ENCODE measurements around the gene TMEM41A.
A peak's percentile ranks its signal among the peaks of the same experiment; 100 is the strongest.

The TMEM41A gene

DNA sequence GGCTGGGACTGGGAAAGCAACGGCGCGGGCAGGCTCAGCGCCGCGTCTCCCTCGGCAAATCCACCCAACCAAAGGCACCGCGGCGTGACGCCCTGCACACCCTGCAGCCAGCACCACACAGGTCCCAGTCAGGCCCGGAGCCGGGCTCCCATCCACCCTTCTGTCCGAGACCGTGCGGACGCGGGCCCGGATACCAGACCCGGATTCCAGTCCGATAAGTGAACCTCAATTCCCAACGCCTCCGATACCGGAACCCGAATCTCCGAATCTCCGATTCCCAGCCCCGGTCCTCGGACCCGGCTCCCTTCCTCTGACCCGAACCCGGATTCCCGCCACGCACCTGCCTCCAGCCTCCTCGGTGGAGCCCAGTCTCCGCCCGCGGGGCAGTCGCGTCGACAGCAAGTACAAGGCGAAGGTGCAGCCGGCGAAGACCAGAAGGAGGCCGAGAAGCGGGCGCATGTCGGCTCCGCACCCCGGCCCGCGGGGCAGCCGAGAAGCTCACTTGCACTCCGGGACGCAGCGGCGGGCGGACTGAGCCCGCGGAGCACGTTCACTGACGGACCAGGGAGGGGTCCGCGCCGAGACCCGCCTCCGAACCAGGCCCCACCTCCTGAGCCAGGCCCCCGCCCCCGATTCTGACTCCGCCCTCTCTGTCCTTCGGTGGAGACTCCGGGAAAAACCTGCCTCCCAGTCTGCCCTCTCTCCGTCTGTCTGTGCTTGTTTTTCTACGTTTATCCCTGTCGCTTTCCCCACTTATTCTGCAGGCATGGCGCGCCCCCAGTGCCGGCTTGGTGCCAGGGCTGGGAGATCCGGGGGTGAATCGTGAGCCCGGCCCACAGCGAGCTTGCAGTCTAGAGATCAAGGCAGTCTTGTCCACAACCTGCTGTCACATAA, at the start of gene TMEM41A:
TSS of gene TMEM41A (minus strand) at position 533 of the 894 bp plus-strand sequence. CDS start at position 459, 74 bp downstream.
- peak; percentile 95 for DNase-seq

DNA sequence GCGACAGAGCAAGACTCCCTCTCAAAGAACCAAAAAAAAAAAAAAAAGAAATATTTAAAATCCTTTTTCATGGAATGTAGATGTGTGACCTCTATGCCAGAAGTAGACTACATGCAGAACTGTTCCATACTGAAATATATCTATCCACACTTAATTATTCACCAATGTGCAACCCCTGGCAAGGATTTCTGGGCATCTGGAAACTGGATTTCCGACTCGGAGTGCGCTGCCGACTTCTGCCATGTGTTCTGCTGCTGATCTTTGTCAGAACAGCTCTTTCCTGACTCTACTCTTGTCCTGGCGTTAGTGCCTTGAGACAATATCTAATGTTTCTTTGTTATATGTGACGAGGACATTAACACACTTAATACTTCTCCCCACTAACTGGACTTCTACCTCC, 41.9 kb upstream of the TMEM41A start:
- no peak for DNase-seq

DNA sequence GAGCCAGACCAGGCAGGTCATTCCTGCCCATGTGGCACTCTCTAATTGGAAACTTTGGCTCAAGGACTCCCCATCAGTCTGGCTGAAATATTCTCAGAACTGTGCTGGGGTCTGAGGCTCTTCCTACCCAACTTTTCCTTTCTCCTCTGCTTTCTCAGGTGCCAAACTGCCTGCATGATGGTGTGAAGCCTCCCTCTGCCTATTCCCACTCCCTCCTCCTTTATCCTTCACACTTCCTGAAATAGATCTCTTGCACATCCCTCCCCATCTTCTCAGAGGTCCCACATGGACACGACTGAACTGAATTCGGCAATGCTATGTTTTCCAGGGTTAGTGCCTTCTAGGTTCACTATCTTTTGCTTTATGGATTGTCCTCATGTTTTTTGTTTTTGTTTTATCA, 41.1 kb upstream of the TMEM41A start:
- DNase-seq: no peak

DNA sequence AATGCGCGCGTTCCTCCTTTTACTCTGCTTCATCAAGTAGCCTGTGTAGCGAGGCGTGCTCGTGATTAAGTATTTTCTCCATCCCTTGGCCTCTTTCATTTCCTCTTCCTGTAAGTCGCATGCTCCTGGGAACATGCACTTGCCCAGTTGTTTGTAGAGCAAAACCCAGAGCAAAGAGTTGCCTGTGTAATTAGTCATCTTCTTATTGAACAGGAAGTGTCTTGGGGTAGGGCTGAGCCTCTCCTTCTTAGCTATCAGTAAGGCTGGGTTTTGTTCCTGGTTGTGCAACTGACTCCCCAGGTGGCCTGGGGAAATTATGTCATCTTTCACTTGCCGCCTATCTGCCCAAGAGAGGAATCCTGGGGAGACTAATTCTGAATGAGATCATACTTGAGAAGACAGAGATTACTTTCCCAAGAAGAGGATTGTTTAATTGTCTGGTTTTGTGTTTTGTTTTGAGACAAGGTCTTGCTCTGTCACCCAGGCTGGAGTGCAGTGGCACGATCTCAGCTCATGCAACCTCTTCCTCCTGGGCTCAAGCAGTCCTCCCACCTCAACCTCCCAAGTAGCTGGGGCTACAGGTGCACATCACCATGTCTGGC, 38.6 kb upstream of the TMEM41A start:
- peak; percentile 66 for DNase-seq

DNA sequence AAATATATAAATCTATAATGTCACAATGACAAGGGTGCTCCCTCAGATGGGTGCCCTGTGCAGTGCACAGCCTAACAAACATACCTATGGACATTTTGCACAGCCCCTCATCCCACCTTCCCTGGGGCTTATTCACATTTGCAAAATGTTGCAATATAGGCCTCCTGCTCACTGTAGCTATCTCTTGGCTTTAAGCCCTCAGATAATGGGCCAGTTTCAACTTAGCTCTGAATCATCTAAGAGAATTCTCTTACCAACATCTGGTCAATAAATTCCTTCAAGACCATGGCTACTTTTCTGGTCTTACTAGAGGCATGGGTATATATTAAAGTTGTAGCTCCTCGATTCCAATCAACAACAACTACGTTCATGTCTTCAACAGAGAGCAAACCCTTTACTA, 35.7 kb upstream of the TMEM41A start:
- no peak for DNase-seq

DNA sequence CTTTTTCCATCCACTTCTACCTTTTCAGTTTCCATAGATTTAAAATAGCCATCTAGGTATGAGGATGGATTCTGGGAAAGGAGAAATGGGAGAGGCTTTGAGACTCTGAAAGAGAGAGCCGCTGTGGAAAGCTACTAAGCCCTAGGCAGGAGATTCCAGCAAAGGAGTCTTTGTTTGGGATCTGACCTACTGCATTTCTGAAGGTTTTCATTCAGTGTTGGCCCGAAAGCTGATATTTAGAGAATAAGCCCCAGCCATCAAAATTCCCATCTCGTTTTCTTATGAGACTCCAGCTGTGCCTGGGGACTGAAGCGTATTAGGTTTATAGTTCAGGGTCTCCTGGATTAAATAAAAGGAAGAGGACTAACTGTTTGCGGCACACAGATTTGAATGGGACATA, 34.1 kb upstream of the TMEM41A start:
- DNase-seq: no peak

DNA sequence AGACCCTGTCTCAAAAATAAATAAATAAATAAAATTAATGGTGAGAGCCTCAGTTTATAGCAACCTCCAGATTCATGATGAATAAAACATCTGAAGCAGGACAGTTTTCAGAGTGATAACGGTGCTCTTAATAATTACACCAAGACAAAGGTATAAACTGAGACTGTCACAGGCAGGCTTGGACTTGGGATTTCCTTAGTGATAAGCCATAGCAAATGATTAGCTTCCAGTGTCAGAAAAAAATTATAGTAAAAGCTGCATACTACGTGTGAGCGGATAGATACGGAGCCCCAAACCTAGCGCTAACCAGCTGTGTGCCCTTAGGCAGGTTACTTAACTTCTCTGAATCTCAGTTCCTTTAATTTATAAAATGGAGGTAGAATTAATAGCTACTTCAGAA, 32.0 kb upstream of the TMEM41A start:
- no peak for DNase-seq

DNA sequence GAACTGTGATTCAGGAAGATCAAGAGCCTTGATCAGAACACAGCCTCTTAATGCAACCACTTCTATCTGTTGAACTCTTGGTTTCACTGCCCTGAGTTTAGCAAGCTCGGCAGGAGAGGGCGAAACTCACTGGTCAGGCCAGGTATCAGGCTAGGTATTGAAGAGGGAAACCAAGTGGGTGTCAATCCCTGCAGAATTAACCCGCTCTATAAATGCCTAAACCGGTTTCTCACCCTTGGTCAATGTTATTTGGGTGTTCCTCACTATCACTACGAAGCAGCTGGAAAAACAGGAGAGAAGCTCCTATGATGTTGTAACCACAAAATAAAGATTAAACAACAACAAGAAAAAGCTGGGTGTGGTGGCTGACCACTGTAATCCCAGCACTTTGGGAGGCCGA, 29.7 kb upstream of the TMEM41A start:
- no peak for DNase-seq

DNA sequence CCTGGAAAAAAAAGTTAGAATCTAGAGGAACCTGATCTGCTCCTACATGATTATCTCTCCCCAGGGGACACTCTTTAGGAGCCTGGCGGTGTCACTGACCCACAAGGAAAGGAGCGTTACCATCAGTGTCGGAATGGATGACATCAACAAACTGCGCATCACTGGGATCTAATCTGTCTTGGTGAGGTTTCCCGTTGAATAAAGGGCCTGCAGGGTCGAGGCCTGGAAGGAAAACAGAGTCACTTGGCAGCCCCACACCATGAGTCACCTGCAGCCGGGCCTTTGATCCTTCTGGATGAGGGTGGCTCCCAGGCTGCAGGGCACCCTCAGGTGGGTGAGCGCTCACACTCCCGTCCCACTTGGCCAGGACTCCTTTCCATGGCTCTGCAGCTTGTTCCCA, 28.5 kb upstream of the TMEM41A start:
- no peak for DNase-seq

DNA sequence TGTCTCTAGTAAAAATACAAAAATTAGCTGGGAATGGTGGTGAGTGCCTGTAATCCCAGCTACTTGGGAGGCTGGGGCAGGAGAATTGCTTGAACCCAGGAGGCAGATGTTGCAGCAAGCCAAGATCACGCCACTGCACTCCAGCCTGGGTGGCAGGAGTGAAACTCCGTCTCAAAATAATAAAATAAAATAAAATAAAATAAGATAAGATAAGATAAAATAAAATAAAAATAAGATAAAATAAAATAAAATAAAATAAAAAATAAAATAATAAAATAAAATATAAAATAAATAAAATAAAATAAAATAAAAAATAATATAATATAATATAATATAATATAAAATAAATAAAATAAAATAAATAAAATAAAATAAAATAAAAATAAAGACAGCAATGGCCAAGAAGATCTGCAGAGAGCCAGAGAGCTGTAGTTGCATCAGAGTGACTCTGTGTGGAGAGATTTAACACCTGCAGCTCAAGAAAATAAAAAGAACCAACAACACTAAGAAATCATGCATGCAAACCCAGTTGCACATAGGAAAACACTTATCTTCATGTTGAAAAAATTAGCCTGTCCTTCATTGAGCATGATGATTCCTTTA, 27.6 kb upstream of the TMEM41A start:
- DNase-seq: no peak

DNA sequence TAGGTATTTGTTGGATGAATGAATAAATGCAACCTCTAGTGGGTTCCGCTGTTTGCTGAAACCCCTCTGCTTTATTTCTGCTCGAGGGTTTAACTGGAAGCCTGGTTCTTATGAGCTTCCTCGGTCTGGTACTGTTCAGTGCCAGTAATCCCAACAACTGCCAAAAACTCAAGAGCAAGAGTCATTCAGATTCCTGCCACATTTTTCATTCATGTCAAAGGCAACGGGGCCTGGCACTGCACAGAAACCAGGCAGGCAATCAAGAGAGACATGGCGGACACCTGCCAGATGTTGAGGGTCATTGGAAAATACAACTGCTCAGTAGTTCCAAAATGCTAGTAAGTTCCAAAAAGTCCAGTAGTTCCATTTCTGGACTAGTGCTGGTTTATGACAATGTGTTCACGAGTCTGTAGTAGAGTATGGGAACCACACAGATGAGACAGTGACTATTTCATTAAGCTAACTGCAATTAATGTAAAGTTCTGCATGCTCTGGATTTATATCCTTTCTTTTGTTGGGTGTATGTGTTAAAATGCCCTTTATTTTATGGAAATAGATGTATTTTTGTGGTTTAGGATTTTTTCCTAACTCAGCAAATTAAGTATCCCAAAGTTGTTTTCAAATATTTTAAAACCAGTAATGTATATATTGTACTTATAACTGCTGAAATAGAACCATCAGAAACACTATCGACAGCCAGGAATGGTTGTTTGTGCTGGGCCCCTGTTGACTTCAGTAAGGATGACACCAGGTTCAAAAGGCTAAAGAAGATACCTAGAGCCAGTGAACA, 22.7 kb upstream of the TMEM41A start:
- no peak for DNase-seq

DNA sequence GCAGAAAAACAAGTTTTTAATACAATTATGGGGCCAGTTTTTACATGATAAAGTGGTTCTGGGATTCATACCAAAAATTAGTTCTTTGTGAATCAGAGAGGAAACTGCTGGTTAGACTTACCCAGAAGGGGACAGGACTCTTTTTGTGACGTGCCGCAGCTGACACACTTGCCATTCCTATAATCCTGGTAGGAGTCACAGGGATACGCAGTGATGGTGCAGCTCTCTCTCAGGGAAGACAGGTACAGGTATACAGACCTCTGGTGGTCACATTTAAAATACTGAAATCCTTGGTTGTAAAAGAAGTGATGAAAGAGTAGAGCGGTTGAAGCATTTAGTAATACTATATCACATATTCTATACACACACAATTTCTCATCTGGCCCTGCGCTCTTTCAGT, 20.2 kb upstream of the TMEM41A start:
- no peak for DNase-seq

DNA sequence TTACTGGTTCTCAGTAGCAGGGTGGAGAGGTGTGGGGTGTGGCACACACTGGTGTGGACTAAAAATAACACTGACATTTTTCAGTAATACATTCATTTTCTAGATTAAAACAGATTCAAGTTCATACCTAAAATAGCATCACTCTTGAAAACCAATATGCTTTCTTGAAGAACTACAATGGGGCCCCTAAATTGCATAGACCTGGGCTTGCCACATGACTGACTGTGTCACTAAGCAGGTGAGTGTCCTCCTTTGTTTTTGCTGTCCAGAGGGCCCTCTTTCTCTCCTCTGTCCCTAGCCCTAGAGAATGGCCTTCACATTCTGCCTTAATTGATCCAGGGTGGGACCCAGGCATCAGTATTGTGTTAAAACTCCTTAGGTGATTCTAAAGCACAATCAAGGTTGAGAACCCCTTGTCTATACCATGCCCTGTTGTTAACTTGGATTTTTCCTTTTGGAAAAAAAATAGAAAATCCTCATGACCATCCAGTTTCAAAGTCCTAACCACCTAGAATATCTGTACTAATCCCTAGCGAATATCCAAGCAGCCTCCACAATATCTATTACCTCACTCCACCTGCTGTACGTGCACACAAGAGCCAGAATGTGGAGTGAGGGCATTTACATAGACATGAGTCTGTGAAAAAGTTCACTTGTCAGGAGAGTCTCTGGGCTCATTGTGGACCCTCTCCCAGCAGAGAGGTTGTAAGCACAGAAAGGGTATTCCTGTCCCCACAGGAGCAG, 18.7 kb upstream of the TMEM41A start:
- no peak for DNase-seq

DNA sequence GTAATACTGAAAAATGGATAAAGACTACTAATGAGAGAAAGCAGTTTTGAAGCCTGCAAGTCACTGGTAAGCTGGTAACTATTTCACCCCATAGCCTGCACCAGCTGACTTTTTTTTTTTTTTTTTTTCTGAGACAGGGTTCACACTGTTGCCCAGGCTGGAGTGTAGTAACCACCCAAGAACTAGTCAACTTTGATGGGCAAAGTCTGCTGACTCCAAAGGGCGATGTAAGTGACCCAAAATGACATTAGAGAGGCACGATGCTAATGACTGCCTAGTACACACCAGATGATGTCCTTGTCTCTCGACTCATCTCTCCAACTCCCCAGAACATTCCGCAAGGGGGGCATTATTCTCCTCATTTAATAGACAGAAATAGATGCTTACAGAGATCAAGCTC, 12.9 kb upstream of the TMEM41A start:
- DNase-seq: no peak

DNA sequence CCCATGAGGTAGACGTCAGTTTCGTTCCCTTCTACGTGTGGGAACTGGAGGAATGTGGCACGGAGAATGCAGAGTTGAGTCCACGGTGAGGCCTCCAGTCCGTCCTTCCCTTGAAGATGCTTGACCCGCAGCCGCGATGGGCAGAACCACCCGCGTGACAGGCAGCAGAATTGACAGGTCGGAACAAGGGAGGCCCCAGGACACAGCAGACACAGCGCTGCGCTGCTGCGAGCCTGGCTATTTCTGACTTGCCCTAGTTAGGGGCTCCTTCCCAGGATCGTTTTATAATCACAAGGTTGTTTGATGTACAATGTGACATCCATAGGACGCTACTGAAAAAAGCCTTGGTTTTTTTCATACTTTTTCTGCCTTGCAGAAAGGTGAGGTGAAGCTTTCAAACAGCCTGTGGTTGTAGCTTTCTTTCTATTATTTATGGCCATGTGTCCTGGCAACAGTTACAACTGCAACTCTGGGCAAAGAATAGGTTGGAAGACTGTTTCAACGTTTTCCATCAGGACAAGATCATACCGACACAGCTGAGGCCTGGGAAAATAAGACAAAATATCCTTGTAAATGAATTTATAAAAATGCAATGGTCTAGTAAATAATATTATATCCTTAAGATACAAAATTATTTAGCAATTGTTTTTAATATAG, 9.6 kb upstream of the TMEM41A start:
- no peak for DNase-seq

DNA sequence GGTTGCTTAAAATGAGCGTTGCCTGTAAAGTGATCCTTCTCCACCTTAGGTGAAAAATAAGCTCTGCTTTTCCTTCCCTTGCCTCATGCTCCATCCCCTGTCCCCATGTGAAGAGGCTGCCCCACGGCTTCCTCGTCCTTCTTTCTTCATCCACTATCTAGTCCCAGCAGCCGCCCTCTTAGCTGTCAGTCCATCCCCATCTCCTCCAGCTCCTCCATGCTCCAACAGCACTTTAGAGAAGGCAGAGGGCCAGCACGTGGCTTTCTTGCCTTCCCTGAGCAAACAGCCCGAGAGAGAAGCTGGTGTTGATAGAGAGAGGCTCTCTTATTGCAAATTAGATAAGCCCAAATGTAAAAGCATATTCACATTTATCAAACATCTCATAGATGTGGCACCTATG, 9.0 kb upstream of the TMEM41A start:
- no peak for DNase-seq

DNA sequence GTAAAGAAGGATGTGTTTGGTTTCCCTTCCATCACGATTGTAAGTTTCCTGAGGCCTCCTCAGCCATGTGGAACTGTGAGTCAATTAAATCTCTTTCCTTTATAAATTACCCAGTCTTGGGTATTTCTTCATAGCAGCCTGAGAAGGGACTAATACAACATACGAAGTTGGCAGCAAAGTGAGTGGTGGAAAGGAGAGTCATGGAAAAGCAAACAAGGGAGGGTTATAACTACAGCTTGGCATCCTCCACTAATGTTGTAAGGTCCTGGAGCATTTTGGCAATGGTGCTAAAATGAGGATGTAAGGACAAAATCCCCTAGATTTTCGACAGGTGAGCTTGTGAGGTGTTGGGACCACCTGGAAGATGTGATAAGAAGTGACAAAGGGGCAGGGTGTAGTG, 5.8 kb upstream of the TMEM41A start:
- no peak for DNase-seq

DNA sequence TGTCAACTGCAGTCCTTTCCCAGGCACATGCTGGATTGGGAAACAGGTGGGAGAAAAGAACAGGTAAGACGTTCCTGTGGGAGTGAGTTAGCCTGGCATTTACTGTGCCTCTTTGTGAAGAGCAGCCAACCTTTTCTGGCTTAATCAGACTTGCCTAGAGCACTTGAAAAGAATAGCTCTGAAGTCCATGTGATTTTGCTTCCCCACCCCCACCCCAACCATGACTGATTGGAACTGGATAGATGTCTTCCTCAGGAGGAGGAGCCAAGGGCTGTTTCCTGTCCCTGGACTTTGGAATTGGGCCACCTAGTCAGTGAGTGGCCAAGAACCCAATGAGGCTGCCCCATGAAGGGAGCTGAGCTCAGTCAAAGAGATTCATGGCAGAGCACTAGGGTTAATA, 4.7 kb upstream of the TMEM41A start:
- no peak for DNase-seq

DNA sequence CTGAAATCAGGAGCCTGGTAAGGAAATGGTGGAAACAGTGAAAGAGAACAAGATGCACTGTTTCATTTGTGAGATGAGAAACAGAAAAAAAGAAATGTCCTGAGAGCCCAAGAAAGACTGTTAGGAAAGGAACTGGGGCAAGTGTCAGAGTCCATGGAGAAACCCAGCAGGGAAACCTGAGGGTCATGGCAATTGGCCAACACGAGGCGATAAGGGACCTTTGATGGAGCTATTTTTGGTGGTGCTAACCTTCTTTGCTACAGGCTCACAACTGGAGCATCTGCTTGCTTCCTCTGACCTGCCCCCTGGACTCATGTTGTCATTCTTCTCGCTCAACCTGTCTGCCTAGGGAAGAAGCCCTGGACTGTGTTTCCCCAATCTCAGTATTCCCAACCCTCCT, 4.2 kb upstream of the TMEM41A start:
- DNase-seq: no peak

DNA sequence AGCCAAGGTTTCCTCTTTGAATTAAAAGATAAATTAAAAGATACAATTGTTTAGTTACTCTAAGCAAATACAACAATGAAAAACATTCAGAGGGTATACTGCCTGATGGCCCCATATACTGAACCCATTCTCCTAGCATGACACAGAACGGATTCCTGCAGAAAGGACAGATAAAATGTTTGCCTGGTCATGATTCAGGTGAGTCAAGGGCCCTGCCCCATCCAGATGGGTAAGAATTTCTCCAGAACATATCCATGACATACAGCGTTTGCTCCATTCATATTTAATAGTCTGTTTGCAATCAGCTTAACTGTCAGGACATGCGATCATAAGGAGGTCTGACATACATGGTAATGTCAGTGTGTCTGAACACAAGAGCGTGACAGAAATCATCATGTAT, 8.6 kb downstream of the TMEM41A start:
- DNase-seq: no peak

DNA sequence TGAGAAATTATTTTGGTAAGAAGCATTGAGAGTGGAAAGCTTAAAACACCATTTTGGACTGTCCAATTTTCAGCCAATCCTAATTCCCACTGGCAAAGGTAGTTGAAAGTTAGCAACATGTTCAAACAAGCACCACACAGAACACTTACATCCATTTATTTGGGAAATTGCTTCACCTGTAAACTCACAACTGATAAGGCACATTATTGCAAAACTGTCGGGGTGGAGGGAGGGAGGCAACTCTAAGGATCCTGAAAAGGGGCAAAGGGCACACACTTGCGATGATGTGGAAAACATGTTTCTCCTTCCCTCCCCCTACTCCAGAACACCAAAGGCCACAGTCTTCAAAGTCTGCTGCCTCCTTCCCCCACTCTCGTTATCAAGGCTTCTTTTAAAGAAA, 9.4 kb downstream of the TMEM41A start:
- DNase-seq: no peak

DNA sequence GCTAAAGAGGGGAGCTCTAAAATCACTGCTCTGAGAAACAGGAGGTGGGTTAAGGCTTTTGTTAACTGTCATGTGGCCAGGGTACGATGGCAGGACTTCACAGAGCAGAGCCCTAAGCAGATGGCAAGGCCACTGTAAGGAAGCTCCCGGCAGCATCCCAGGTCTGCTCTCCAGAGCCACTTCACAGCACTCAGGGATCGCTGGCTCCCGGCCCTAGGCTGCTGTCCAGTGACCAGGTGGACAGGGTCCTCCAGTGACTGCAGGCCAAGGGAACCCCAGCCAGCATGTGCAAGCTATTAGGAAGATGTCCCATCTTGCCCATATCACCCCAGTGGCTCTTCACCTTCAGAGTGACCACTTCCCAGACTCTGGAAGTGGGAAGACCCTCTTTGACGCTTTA, 10.4 kb downstream of the TMEM41A start:
- no peak for DNase-seq
